ENCODE results near the gene SIL1. TPM values are rescaled to one million over a fixed set of nuclear protein-coding genes. Genes with fewer than 3 reads are reported as not detected.
A peak's percentile ranks its signal among the peaks of the same experiment; 100 is the strongest.

SIL1 gene
- total RNA-seq, 1 experiment from 2014 or later: 23.1 TPM

GRCh38 chr5:138946831-138947560 is 251.2 kb downstream of the SIL1 start:
- no peak for DNase-seq (ENCODE audit: low spot score)

DNA sequence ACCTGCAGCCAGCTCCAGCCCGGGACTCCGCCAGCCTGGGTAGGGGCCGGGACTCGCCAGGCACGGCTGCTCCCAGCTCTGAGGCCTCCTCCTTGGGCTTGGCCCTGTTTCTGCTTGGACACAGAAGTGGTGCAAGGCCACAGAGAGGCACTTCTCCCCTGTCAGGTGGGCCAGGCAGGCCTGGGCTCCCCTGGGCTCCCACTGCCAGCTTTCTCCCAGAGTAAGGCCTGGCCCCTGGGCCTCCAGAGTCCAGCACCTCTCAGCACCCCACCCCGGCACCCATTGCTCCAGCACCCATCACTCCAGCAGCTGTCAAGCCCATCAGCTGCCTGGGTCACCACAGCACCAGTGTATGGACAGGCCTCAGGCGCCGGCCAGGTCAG is 251.9 kb downstream of the SIL1 start:
- no peak for DNase-seq (ENCODE audit: low spot score)

GRCh38 chr5:138945421-138946240 is 252.5 kb downstream of the SIL1 start:
- no peak for DNase-seq (ENCODE audit: low spot score)

DNA sequence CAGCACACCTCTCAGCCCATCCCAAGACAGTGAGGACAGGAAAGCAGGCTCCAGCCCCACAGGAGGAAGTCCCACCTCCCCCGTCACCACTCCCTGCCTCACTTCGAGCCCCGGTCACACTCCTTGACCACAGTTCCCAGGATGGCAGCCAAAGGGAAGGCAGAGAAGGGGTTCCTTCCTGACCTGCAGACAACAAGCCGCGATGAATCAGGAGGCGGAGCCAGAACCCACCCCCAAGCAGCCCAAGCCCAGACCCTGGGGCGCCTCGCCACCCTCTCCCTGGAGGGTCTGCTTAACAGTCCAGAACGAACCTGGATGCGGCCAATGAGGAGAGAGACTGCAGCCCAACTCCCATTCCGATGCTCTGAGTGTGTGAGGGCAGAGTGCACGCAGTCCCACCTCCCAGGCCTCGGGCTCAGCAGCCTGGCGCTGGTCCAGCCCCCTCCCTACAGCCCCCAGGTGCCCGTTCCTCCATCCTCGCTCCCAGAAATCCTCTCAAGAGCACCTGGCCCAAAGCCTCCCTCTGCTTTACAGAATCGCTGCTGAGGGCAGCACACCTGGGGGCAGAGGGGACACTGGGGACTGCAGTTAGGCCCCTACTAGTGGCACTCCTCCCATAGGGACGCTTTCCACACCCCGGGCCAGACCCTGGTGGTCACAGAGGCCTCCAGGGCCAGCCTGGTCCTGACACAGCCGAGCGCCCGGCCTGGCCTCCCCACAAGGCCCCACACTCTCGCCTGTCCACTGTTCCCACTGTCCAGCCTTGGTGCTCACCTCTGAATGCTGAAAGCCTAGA is 253.4 kb downstream of the SIL1 start:
- DNase-seq (ENCODE audit: low spot score): no peak

DNA sequence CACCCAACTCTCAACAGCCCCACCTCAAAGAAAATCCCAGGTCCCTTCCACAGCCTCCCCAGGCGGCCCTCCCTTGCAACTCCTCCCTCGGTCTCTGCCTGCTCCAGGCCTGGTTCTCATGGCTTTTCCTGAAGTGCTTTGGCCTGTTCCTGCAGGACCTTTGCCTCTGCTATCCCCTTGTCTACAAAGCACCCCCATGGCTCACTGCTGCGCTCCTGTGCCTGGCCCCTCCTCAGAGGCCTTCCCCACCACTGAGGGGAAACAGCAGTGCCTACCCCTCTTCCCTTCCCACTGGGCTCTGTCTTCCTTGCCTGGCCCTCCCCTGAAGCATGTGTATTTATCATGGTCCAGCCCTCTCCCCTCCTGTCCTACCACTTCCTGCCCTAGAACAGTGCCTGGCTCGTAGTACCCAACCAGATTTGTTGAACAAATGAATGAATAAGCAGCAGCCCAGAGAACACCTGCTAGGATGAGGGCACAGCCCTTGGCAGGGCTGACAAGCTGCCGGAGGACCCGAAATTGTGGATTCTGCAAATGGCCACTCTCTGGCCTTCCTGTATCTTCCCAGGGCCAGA is 254.5 kb downstream of the SIL1 start:
- DNase-seq (ENCODE audit: low spot score): no peak

GRCh38 chr5:138942861-138943260 is 255.3 kb downstream of the SIL1 start:
- no peak for DNase-seq (ENCODE audit: low spot score)

DNA sequence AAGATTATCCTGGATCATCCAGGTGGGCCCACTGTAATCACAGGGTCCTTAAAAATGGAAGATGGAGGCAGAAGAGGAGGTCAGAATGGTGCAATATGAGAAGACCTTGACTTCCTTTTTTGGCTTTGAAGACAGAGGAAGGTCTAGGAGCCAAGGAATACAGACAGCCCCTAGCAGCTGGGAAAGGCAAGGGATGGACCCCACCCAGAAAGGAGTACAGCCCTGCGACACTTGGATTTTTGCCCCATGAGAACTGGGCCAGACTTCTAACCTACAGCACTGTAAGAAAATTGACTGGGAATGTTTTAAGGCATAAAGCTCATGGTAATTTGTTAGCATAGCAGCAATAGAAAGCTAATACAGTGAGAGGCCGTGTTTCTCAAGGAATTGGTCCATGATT is 256.1 kb downstream of the SIL1 start:
- no peak for DNase-seq (ENCODE audit: low spot score)

DNA sequence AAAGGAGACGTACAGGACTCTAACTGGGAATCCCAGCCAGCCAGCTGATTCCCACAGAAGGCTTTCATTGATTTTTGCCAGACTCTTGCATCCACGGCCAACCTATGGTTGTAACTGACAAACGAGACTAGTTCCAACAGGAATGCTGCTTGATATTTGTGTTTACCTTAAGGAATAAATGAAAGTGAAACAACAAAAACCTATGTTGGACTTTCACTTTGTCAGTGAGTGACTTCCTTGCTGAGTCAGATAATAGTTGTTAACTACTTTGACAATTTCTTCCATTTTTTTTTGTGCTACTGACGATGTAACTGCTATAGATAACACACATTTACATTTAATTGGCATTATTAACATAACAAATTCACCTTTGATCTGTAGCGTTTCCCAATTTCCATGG is 259.6 kb downstream of the SIL1 start:
- DNase-seq (ENCODE audit: low spot score): no peak

- no peak for DNase-seq (ENCODE audit: low spot score)
Observed at GRCh38 chr5:138937392-138938387, 260.5 kb downstream of the SIL1 start.

DNA sequence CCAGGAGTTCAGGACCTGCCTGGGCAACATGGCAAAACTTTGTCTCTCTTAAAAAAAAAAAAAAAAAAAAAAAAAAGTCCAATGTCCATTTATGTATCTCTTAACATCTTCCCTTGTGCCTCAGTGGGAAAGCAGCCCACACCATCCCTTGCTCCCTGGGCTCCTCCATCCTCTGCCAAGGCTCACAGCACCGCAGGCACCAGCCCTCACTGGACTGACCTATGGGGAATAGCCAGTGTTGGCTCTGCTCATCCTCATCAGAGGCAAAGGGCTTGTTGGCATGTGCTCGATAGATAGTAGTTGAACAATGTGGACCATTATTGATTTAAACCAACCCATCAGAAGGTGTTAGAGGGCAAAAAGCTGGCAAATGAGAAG is 261.2 kb downstream of the SIL1 start:
- DNase-seq (ENCODE audit: low spot score): no peak

DNA sequence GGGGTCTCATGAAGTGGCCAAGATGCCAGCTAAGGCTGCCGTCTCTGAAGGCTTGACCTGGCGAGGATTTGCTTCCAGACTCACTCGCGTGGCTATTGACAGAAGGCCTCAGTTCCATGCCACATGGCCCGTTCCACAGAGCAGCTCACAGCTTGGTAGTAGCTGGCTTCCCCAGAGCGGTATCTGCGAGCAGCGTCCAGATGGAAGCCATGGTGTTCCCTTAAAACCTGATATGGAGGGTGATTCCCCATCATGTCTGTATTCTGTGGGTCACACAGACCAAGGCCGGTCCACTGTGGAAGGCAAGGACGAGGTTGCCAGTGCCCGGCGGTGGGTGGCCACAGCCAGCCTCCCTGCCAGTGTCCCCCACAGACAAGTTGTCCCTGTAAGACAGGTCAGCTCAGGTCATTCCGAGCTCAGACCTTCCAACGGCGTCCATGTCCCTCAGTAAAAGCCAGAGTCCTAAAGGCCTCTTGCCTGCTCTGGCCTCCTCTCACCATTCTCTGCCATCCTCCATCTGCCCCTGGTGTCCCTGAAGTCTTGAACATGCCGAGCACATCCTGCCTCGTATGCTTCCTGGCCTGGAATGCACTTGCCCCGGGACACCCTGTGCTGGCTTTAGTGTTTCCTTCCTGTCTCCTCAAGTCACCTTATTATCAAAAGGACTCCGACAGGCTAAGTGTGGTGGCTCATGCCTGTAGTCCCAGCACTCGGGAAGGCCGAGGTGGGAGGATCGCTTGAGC is 261.8 kb downstream of the SIL1 start:
- DNase-seq (ENCODE audit: low spot score): no peak

GRCh38 chr5:138935466-138935865 is 262.7 kb downstream of the SIL1 start:
- DNase-seq (ENCODE audit: low spot score): no peak

DNA sequence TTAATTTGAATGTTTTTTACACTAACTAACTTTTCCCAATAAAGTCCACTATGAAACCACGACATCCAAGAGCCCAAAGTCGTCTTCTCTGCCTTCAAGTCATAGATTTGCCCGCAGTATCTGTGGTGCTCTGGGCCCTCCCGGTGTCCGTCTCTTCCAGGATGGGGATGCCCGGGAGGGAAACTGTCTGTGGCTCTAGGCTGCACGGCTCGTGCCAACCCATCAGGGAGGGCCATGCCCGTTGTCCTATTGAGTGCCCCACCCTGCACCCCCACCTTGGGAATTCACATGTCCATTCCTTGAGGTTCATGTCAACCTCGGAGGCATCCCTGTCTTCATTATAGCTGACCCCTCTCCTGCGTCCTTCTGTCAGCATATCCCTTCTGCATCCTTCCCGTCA is 263.2 kb downstream of the SIL1 start:
- DNase-seq (ENCODE audit: low spot score): no peak

GRCh38 chr5:138933522-138934290 is 264.5 kb downstream of the SIL1 start:
- DNase-seq (ENCODE audit: low spot score): no peak

DNA sequence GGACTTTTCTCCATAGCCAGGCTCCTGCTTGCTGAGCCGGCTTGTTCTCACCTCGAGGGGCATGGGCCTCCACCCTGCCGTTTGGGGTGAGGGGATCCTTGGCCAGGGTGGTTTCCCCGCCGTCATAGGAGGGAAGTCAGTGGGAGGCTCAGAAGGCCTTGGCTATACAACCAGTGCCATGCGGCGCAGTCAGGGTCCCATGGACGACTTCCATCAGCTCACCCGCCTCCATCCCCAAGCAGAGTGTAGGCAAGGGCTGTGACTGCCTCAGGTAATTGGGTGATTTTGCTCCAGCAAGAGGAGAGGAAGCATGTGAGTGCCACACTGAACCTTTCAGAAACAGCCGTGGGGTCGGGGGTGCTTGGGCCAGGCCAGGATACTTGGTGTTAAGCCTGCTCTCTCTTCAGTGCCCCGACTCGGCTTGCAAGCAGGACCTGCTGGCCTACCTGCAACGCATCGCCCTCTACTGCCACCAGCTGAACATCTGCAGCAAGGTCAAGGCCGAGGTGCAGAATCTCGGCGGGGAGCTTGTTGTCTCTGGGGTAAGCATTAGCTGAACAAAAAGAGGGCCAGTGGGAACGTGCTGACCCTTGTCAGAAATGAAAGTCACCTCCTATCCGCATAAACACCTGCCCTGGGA is 265.9 kb downstream of the SIL1 start:
- DNase-seq (ENCODE audit: low spot score): peak; percentile 16

- no peak for DNase-seq (ENCODE audit: low spot score)
Observed at GRCh38 chr5:138930371-138931097, 267.6 kb downstream of the SIL1 start.

DNA sequence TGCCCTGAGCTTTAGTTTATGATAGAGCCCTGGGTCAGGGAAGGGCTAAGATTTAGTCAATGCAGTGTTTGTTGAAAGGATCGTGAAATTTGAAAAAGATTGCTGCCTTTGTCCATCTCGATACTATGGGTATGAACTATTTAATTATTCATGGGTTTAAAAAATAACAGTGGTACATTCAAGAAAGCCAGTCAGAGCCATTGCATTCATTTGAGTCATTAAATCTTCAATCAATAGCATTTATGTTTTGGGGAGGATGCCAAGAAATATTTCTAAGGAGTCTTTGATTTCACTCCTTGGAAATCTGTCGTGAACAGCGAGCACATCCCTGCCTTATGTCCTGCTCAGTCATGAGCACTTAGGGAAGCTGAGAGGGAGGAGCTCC is 268.6 kb downstream of the SIL1 start:
- DNase-seq (ENCODE audit: low spot score): no peak

GRCh38 chr5:138927979-138928378 is 270.2 kb downstream of the SIL1 start:
- DNase-seq (ENCODE audit: low spot score): no peak
